ENCODE results near the gene BTBD9.

DNA sequence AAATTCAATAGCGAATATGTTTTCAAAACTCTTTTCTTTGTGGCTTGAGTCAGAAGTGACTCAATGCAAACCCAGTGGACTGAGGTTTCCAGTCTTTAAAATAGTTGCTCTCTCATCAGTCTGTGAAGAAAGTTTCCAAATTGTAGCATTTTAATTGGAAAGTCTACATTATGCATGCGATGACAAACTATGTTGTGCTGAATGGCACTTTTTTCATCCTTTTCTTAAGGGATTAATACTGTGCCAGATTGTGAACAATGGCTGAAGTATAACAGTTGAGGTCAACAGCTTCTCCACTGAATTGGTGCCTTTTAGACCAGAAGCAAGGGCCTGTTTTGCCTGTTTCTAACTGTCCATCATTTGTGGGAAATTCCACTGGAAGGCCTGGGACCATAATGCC, 377.1 kb downstream of the BTBD9 start:
- TF ChIP-seq, protein P1, sequence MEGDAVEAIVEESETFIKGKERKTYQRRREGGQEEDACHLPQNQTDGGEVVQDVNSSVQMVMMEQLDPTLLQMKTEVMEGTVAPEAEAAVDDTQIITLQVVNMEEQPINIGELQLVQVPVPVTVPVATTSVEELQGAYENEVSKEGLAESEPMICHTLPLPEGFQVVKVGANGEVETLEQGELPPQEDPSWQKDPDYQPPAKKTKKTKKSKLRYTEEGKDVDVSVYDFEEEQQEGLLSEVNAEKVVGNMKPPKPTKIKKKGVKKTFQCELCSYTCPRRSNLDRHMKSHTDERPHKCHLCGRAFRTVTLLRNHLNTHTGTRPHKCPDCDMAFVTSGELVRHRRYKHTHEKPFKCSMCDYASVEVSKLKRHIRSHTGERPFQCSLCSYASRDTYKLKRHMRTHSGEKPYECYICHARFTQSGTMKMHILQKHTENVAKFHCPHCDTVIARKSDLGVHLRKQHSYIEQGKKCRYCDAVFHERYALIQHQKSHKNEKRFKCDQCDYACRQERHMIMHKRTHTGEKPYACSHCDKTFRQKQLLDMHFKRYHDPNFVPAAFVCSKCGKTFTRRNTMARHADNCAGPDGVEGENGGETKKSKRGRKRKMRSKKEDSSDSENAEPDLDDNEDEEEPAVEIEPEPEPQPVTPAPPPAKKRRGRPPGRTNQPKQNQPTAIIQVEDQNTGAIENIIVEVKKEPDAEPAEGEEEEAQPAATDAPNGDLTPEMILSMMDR (IDR thresholded peaks at IDR 0.05): no peak
- TF ChIP-seq POLR2A (IDR thresholded peaks at IDR 0.05) (no peak), POLR2AphosphoS5 (IDR thresholded peaks at IDR 0.05) (no peak)
